K562 (cell line): ENCODE results near the gene TRAPPC2L. TPM values are rescaled to one million over a fixed set of nuclear protein-coding genes. Genes with fewer than 3 reads are reported as not detected.

ENCODE experiments used
- ATAC-seq: fragments of 200-7000 bp; cut with Tn5 transposase; 3 replicates; pipeline ENCODE4 v1.9.1; 2020; ENCODE audit warnings: moderate library complexity
- BruUV-seq: library from RNA; stranded (reverse); fragments of 400-500 nt; replicated peaks from 2 replicates; lab custom pipeline; 2021; lab: Mats Ljungman, UMichigan
- CTCF ChIA-PET: fragments of 300-600 bp; formaldehyde crosslinking; extraction: SDS; loops from one replicate; lab custom pipeline; 2021; ENCODE audit warnings: low intra/inter-chr PET ratio; lab: Yijun Ruan, JAX
- POLR2A ChIA-PET: fragments of 300-600, 350-650 bp; sonication (Branson Sonifier 250); formaldehyde crosslinking; extraction: SDS; loops from one replicate; lab custom pipeline; 2021; ENCODE audit warnings: antibody characterized with exemption, inconsistent platforms; lab: Yijun Ruan, JAX
- DNase-seq, 4 experiments: peaks; one replicate each; pipeline versions ENCODE4 v3.0.0 to v3.0.0-alpha.2; 2011 to 2018; ENCODE audit warnings: low spot score in 3 of 4, mixed read lengths in 3 of 4; ENCODE audit errors: extremely low read depth in 1 of 4
- FAIRE-seq: peaks from 2 replicates; lab custom pipeline; 2011; peaks lifted over from hg19 to GRCh38; lab: Jason Lieb, UNC
- H2AFZ ChIP-seq: 2 replicates; pipeline ENCODE4 v1.6.0; 2011; ENCODE audit warnings: low read depth, low read length, control low read depth, inconsistent platforms
- H3K27ac ChIP-seq: fragments of 200-600 bp; 3 replicates; pipeline ENCODE4 v1.8.0; 2011; ENCODE audit warnings: low read depth, mild to moderate bottlenecking, control low read depth, inconsistent platforms, low read length, moderate library complexity, mixed read lengths; ENCODE audit errors: extremely low read depth
- H3K27me3 ChIP-seq, 2 experiments: fragments of 300-600 bp in 1 of 2; 2 replicates in 1 of 2; 3 replicates in 1 of 2; pipeline versions ENCODE4 v1.6.0 to v1.8.0; 2011; ENCODE audit warnings: inconsistent platforms in 2 of 2, low read length in 2 of 2, mild to moderate bottlenecking in 1 of 2, mixed read lengths in 1 of 2, moderate library complexity in 1 of 2; ENCODE audit not compliant: control insufficient read depth in 2 of 2, insufficient read depth in 2 of 2
- H3K36me3 ChIP-seq: fragments of 300-600 bp; 3 replicates; pipeline ENCODE4 v1.8.0; 2011; ENCODE audit warnings: mild to moderate bottlenecking, low read length, inconsistent platforms; ENCODE audit not compliant: control insufficient read depth, insufficient read depth
- H3K4me1 ChIP-seq, 2 experiments: fragments of 200-600 bp in 1 of 2; replicated peaks in 1 of 2; 2 replicates in 1 of 2; 3 replicates in 1 of 2; pipeline versions ENCODE4 v1.5.1 to v1.8.0; 2011; ENCODE audit warnings: inconsistent platforms in 2 of 2, low read length in 2 of 2, mild to moderate bottlenecking in 1 of 2, mixed read lengths in 1 of 2, moderate library complexity in 1 of 2; ENCODE audit not compliant: control insufficient read depth in 2 of 2, insufficient read depth in 2 of 2
- H3K4me2 ChIP-seq: 2 replicates; pipeline ENCODE4 v1.6.1; 2011; ENCODE audit warnings: low read length, control low read depth, inconsistent platforms, mixed read lengths; ENCODE audit not compliant: insufficient read depth
- H3K4me3 ChIP-seq: fragments of 200-600 bp; sonication (generic), shearing (Covaris generic); 2 replicates; pipeline ENCODE4 v1.5.1; 2016; ENCODE audit warnings: control low read depth, inconsistent platforms
- H3K79me2 ChIP-seq: fragments of 200-600 bp; 3 replicates; pipeline ENCODE4 v1.8.0; 2011; ENCODE audit warnings: low read length, inconsistent platforms; ENCODE audit not compliant: control insufficient read depth, insufficient read depth
- H3K9ac ChIP-seq, 2 experiments: 2 replicates each; pipeline versions ENCODE4 v1.6.0 to v1.6.1; 2011; ENCODE audit warnings: low read depth in 2 of 2, low read length in 2 of 2, control low read depth in 1 of 2, inconsistent platforms in 1 of 2, mild to moderate bottlenecking in 1 of 2, mixed read lengths in 1 of 2; ENCODE audit not compliant: insufficient read depth in 1 of 2
- H3K9me1 ChIP-seq: one replicate; pipeline ENCODE4 v1.6.0; 2011; ENCODE audit warnings: inconsistent platforms, mild to moderate bottlenecking, low read length, moderate library complexity; ENCODE audit not compliant: control insufficient read depth, insufficient read depth
- H3K9me3 ChIP-seq: replicated peaks from 2 replicates; pipeline ENCODE4 v1.5.1; 2011; ENCODE audit warnings: low read depth, low read length, inconsistent platforms; ENCODE audit not compliant: control insufficient read depth, insufficient read depth
- H4K20me1 ChIP-seq: replicated peaks from 2 replicates; pipeline ENCODE4 v1.6.1; 2011; ENCODE audit warnings: low read length, inconsistent platforms, mixed read lengths; ENCODE audit not compliant: control insufficient read depth, insufficient read depth
- ELF4 ChIP-seq: fragments of 450-650 bp; formaldehyde crosslinking; IDR thresholded peaks from 2 replicates; pipeline ENCODE4 v1.4.0; 2022; ENCODE audit warnings: missing genetic modification characterization
- RB1 ChIP-seq: fragments of 450-650 bp; IDR thresholded peaks from 2 replicates; pipeline ENCODE4 v1.6.1; 2017; ENCODE audit warnings: low read depth, mild to moderate bottlenecking
- SMARCB1 ChIP-seq: IDR thresholded peaks from 2 replicates; pipeline ENCODE4 v1.6.1; 2011; ENCODE audit warnings: improper control_type of control experiment, low read depth; ENCODE audit not compliant: insufficient read length
- SMC3 ChIP-seq: conservative IDR thresholded peaks from 2 replicates; pipeline ENCODE4 v1.6.1; 2011; ENCODE audit warnings: low read depth, low read length, improper control_type of control experiment; ENCODE audit not compliant: insufficient read depth
- ZNF239 ChIP-seq: fragments of 250-450 bp; sonication (Bioruptor Pico); IDR thresholded peaks from 2 replicates; pipeline ENCODE4 v1.4.0; 2020; ENCODE audit warnings: mild to moderate bottlenecking
- ZNF274 ChIP-seq: IDR thresholded peaks from 2 replicates; pipeline ENCODE4 v1.6.1; 2011; ENCODE audit warnings: low read depth, mild to moderate bottlenecking, low read length, moderate library complexity, borderline replicate concordance
- ZNF644 ChIP-seq: fragments of 200-800 bp; sonication (Bioruptor generic); IDR thresholded peaks from 2 replicates; pipeline ENCODE4 v1.6.1; 2016; ENCODE audit warnings: low read depth, missing genetic modification characterization, missing compliant biosample characterization
- WGBS: fragments of 100-300 bp; shearing (Covaris generic); methylation state at CpG from one replicate; pipeline ENCODE4 v1.1.6; 2016; ENCODE audit warnings: low coverage, mixed read lengths; ENCODE audit not compliant: insufficient coverage; ENCODE audit errors: missing lambda C conversion rate; 5-methylcytosine and 5-hydroxymethylcytosine counted together
- in situ Hi-C: fragments of 300-500 bp; cut with MboI; formaldehyde crosslinking; loops from 4 replicates; pipeline ENCODE4 v1.15.0; 2018; ENCODE audit warnings: inconsistent platforms, mixed read lengths
- intact Hi-C: fragments of 100-400 bp; cut with micrococcal nuclease; formaldehyde crosslinking; loops from 2 replicates; pipeline ENCODE4 v1.14.2; 2022
- polyA plus RNA-seq, 8 experiments: library from polyadenylated mRNA; depleted of rRNA in 4 of 8; stranded (reverse) in 5 of 8; unstranded in 3 of 8; fragments of >200 nt; fragmentation: Nextera tagmentation in 2 of 8; fragmentation: Illumina TruSeq in 1 of 8; extraction: Ambion mirVana in 2 of 8; extraction: Trizol in 1 of 8; gene quantifications; 2 replicates each; pipeline versions ENCODE4 v1.2.1 to v1.2.3, GENCODE V29; 2011 to 2014; ENCODE audit warnings: inconsistent platforms in 1 of 8, missing spikeins in 1 of 8
- total RNA-seq, 7 experiments: library from RNA; depleted of rRNA in 6 of 7; stranded (reverse); fragments of >200 nt in 6 of 7; fragmentation: Illumina TruSeq in 2 of 7; extraction: Trizol in 2 of 7; gene quantifications; 2 replicates each; pipeline versions ENCODE4 v1.2.1 to v1.2.3, GENCODE V29; 2011 to 2021; ENCODE audit warnings: low replicate concordance in 1 of 7
- TF ChIP-seq, protein P1 (sequence below): fragments of 450-650 bp; IDR thresholded peaks from 2 replicates; pipeline ENCODE4 v1.6.1; 2016; ENCODE audit warnings: antibody characterized with exemption
- TF ChIP-seq, protein P2 (sequence below): sonication (generic); formaldehyde crosslinking; IDR thresholded peaks from 2 replicates; pipeline ENCODE4 v1.8.1; 2023; ENCODE audit warnings: mild to moderate bottlenecking, missing genetic modification reagents
- TF ChIP-seq, protein P3 (sequence below): fragments of 150-350 bp; conservative IDR thresholded peaks from 2 replicates; pipeline ENCODE4 v1.6.1; 2014; ENCODE audit warnings: low read length
- TF ChIP-seq, protein P4 (sequence below): IDR thresholded peaks from 2 replicates; pipeline ENCODE4 v1.6.1; 2011; ENCODE audit not compliant: insufficient read length; ENCODE audit errors: extremely low read depth
- TF ChIP-seq, protein P5 (sequence below): fragments of 250-450 bp; sonication (Bioruptor Pico); IDR thresholded peaks from 2 replicates; pipeline ENCODE4 v1.4.0; 2020; ENCODE audit warnings: mild to moderate bottlenecking

TRAPPC2L gene
- total and polyA plus RNA-seq, 9 of the 15 experiments (the other 6 are each of a cell fraction or from before 2014, with no cell fraction given), result 60.4 to 398 (median 97.5) TPM

DNA sequence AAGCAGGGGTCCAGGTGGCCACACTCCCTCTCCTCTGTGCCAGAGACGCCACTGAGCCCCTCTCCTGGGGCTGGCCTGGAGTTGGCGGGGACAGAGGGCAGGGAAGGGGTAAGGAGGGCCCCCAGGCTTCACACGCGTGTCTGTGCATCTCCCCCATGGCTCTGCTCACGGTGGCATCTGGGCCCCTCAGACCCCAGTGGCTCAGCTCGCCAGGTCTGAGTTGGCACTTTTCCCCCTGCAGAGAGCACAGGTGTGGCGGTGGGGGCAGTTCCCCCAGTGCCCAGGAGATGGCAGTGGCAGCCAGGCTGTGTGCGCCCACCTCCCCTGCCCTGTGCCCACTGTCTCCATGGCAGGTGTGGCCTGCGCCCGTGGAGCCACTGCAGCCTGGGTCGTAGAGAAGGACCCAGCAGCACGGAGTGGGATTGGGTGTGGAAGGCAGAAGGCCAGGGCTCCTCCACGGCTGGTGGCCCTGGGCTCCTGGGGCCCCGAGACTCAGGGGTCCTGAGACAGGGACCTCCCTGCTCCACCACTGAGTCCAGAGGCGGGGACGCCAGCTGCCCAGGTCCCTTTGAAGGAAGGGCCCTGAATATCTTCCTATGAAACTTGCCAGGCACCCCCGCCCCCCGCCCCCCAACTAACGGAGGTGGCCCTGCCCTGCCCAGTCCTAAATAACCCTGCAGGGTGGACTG is 40.9 kb upstream of the TRAPPC2L start:
- H3K9ac ChIP-seq, result no peak overlapping the region
- H3K9me1 ChIP-seq, result no peaks in the 10 kb centered on the region
- H3K36me3 ChIP-seq, result peaks cover 1% of the 10 kb centered on the region; the same call in 1 of the 3 replicates
- peaks cover 7 to 69% of the 10 kb centered on the region in 2 experiments for H3K4me1 ChIP-seq
- ATAC-seq, result no peak
- H3K9me3 ChIP-seq, result no peaks in the 10 kb centered on the region
- no peak overlapping the region for H3K27ac ChIP-seq
- no peaks in the 10 kb centered on the region for H3K27me3 ChIP-seq
- ChIA-PET CTCF (interaction anchor here (1.0 kb wide), 1 partner anchor 351 kb away, joined by 8 read pairs; no protein-coding TSS in a partner anchor), POLR2A (interaction anchor here (0.8 kb wide), 1 partner anchor 16 kb away, joined by 3 read pairs; no protein-coding TSS in a partner anchor)
- H3K4me2 ChIP-seq, result no peak overlapping the region
- no peak for FAIRE-seq
- no peak overlapping the region for H3K4me3 ChIP-seq
- peak in 1 of 4 experiments; percentile 43 for DNase-seq
- H4K20me1 ChIP-seq, result peaks cover 2% of the 10 kb centered on the region; the same call in 1 of the 2 replicates
- 38% methylated on average over 17 of the region's 19 CpGs for WGBS
- intact Hi-C loops, result loop anchor here (10.0 kb wide), 1 partner anchor 189 kb away; no protein-coding TSS in a partner anchor
- in situ Hi-C loops, result loop anchor here (10.0 kb wide), 1 partner anchor 399 kb away; the partner anchor contains the start of gene ZNF778
- no peak overlapping the region for H2AFZ ChIP-seq
- no TSS peak for BruUV-seq
- H3K79me2 ChIP-seq, result peaks cover 8% of the 10 kb centered on the region
- TF ChIP-seq, protein P1, sequence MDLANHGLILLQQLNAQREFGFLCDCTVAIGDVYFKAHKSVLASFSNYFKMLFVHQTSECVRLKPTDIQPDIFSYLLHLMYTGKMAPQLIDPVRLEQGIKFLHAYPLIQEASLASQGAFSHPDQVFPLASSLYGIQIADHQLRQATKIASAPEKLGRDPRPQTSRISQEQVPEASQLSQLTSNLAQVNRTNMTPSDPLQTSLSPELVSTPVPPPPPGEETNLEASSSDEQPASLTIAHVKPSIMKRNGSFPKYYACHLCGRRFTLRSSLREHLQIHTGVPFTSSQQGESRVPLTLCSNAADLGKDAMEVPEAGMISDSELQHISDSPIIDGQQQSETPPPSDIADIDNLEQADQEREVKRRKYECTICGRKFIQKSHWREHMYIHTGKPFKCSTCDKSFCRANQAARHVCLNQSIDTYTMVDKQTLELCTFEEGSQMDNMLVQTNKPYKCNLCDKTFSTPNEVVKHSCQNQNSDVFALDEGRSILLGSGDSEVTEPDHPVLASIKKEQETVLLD, result no peak
- TF ChIP-seq, protein P2, sequence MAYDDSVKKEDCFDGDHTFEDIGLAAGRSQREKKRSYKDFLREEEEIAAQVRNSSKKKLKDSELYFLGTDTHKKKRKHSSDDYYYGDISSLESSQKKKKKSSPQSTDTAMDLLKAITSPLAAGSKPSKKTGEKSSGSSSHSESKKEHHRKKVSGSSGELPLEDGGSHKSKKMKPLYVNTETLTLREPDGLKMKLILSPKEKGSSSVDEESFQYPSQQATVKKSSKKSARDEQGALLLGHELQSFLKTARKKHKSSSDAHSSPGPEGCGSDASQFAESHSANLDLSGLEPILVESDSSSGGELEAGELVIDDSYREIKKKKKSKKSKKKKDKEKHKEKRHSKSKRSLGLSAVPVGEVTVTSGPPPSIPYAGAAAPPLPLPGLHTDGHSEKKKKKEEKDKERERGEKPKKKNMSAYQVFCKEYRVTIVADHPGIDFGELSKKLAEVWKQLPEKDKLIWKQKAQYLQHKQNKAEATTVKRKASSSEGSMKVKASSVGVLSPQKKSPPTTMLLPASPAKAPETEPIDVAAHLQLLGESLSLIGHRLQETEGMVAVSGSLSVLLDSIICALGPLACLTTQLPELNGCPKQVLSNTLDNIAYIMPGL (CRISPR knock-in tag), result no peak
- peak; percentile 83; the same call in 1 of the 2 replicates for TF ChIP-seq SMC3
- TF ChIP-seq ZNF239, result no peak
- no peak for TF ChIP-seq ZNF274
- TF ChIP-seq, protein P3, sequence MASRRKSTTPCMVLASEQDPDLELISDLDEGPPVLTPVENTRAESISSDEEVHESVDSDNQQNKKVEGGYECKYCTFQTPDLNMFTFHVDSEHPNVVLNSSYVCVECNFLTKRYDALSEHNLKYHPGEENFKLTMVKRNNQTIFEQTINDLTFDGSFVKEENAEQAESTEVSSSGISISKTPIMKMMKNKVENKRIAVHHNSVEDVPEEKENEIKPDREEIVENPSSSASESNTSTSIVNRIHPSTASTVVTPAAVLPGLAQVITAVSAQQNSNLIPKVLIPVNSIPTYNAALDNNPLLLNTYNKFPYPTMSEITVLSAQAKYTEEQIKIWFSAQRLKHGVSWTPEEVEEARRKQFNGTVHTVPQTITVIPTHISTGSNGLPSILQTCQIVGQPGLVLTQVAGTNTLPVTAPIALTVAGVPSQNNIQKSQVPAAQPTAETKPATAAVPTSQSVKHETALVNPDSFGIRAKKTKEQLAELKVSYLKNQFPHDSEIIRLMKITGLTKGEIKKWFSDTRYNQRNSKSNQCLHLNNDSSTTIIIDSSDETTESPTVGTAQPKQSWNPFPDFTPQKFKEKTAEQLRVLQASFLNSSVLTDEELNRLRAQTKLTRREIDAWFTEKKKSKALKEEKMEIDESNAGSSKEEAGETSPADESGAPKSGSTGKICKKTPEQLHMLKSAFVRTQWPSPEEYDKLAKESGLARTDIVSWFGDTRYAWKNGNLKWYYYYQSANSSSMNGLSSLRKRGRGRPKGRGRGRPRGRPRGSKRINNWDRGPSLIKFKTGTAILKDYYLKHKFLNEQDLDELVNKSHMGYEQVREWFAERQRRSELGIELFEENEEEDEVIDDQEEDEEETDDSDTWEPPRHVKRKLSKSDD, result no peak
- TF ChIP-seq ELF4 (CRISPR knock-in tag), result no peak
- TF ChIP-seq RB1, result peak; percentile 39; the same call in 1 of the 2 replicates
- no peak for TF ChIP-seq SMARCB1
- TF ChIP-seq, protein P4, sequence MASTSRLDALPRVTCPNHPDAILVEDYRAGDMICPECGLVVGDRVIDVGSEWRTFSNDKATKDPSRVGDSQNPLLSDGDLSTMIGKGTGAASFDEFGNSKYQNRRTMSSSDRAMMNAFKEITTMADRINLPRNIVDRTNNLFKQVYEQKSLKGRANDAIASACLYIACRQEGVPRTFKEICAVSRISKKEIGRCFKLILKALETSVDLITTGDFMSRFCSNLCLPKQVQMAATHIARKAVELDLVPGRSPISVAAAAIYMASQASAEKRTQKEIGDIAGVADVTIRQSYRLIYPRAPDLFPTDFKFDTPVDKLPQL, result no peak
- no peak for TF ChIP-seq ZNF644 (tag)
- TF ChIP-seq, protein P5, sequence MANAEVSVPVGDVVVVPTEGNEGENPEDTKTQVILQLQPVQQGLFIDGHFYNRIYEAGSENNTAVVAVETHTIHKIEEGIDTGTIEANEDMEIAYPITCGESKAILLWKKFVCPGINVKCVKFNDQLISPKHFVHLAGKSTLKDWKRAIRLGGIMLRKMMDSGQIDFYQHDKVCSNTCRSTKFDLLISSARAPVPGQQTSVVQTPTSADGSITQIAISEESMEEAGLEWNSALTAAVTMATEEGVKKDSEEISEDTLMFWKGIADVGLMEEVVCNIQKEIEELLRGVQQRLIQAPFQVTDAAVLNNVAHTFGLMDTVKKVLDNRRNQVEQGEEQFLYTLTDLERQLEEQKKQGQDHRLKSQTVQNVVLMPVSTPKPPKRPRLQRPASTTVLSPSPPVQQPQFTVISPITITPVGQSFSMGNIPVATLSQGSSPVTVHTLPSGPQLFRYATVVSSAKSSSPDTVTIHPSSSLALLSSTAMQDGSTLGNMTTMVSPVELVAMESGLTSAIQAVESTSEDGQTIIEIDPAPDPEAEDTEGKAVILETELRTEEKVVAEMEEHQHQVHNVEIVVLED (CRISPR knock-in tag), result no peak
